ENCODE results near the gene SCT.

Gene SCT

GRCh38 chr11:623349-623869, 3.6 kb downstream of the SCT start:
- Histone ChIP-seq H3K27me3 (ENCODE audit: low read depth, low read length) (no peaks in the 10 kb centered on the region), H2AFZ (ENCODE audit: low read depth, low read length) (no peak overlapping the region), H3K4me1 (ENCODE audit: low read length) (peaks cover 4% of the 10 kb centered on the region; the same call in 1 of the 2 replicates), H3K4me3 (ENCODE audit: low read length) (no peak overlapping the region), H3K36me3 (replicated peaks; ENCODE audit: low read depth, low read length) (no peaks in the 10 kb centered on the region), H4K20me1 (ENCODE audit: insufficient read depth, low read length) (no peaks in the 10 kb centered on the region), H3K27ac (ENCODE audit: low read length) (no peak overlapping the region), H3K4me2 (ENCODE audit: low read length) (no peak overlapping the region), H3K79me2 (ENCODE audit: low read length) (no peaks in the 10 kb centered on the region), H3K9me3 (ENCODE audit: insufficient read depth, low read length) (no peaks in the 10 kb centered on the region), H3K9ac (ENCODE audit: low read length) (no peak overlapping the region)
- TF ChIP-seq EZH2phosphoT487 (IDR thresholded peaks at IDR 0.05; ENCODE audit: low read depth) (no peak), CTCF (IDR thresholded peaks at IDR 0.05; ENCODE audit: low read depth, low read length) (no peak)

GRCh38 chr11:621838-622237, 5.1 kb downstream of the SCT start:
- TF ChIP-seq EZH2phosphoT487 (IDR thresholded peaks at IDR 0.05; ENCODE audit: low read depth) = no peak
- TF ChIP-seq CTCF (IDR thresholded peaks at IDR 0.05; ENCODE audit: low read depth, low read length) = no peak
- no peak overlapping the region for H3K4me2 ChIP-seq (ENCODE audit: low read length)
- H3K27ac ChIP-seq (ENCODE audit: low read length) = no peak overlapping the region
- H2AFZ ChIP-seq (ENCODE audit: low read depth, low read length) = no peak overlapping the region
- H3K27me3 ChIP-seq (ENCODE audit: low read depth, low read length) = no peaks in the 10 kb centered on the region
- no peaks in the 10 kb centered on the region for H3K79me2 ChIP-seq (ENCODE audit: low read length)
- no peak overlapping the region for H3K9ac ChIP-seq (ENCODE audit: low read length)
- H4K20me1 ChIP-seq (ENCODE audit: insufficient read depth, low read length) = no peaks in the 10 kb centered on the region
- peaks cover 3% of the 10 kb centered on the region for H3K4me1 ChIP-seq (ENCODE audit: low read length)
- no peaks in the 10 kb centered on the region for H3K9me3 ChIP-seq (ENCODE audit: insufficient read depth, low read length)
- no peaks in the 10 kb centered on the region for H3K36me3 ChIP-seq (replicated peaks; ENCODE audit: low read depth, low read length)
- no peak overlapping the region for H3K4me3 ChIP-seq (ENCODE audit: low read length)

- Histone ChIP-seq H3K36me3 (replicated peaks; ENCODE audit: low read depth, low read length) (no peaks in the 10 kb centered on the region), H3K27ac (ENCODE audit: low read length) (no peak overlapping the region), H3K4me1 (ENCODE audit: low read length) (peaks cover 10% of the 10 kb centered on the region), H3K9ac (ENCODE audit: low read length) (no peak overlapping the region), H2AFZ (ENCODE audit: low read depth, low read length) (no peak overlapping the region), H3K79me2 (ENCODE audit: low read length) (no peaks in the 10 kb centered on the region), H3K9me3 (ENCODE audit: insufficient read depth, low read length) (no peaks in the 10 kb centered on the region), H4K20me1 (ENCODE audit: insufficient read depth, low read length) (no peaks in the 10 kb centered on the region), H3K4me2 (ENCODE audit: low read length) (no peak overlapping the region), H3K27me3 (ENCODE audit: low read depth, low read length) (no peaks in the 10 kb centered on the region), H3K4me3 (ENCODE audit: low read length) (no peak overlapping the region)
- TF ChIP-seq EZH2phosphoT487 (IDR thresholded peaks at IDR 0.05; ENCODE audit: low read depth) (no peak), CTCF (IDR thresholded peaks at IDR 0.05; ENCODE audit: low read depth, low read length) (no peak)
Measured at GRCh38 chr11:620935-621814, 5.8 kb downstream of the SCT start.

GRCh38 chr11:620201-620600, 6.8 kb downstream of the SCT start:
- Histone ChIP-seq H3K9me3 (ENCODE audit: insufficient read depth, low read length) (no peaks in the 10 kb centered on the region), H2AFZ (ENCODE audit: low read depth, low read length) (no peak overlapping the region), H3K9ac (ENCODE audit: low read length) (no peak overlapping the region), H3K27me3 (ENCODE audit: low read depth, low read length) (no peaks in the 10 kb centered on the region), H3K79me2 (ENCODE audit: low read length) (peaks cover 1% of the 10 kb centered on the region; the same call in 1 of the 2 replicates), H3K4me2 (ENCODE audit: low read length) (no peak overlapping the region), H3K4me1 (ENCODE audit: low read length) (peaks cover 12% of the 10 kb centered on the region), H3K4me3 (ENCODE audit: low read length) (no peak overlapping the region), H3K27ac (ENCODE audit: low read length) (no peak overlapping the region), H3K36me3 (replicated peaks; ENCODE audit: low read depth, low read length) (no peaks in the 10 kb centered on the region), H4K20me1 (ENCODE audit: insufficient read depth, low read length) (no peaks in the 10 kb centered on the region)
- TF ChIP-seq CTCF (IDR thresholded peaks at IDR 0.05; ENCODE audit: low read depth, low read length) (no peak), EZH2phosphoT487 (IDR thresholded peaks at IDR 0.05; ENCODE audit: low read depth) (no peak)

Data from OCI-LY3 (cell line).